HEK293 (cell line): ENCODE measurements around the gene IRAK4.

Experiments used
- CTCF ChIA-PET: fragments of 350-600 bp; formaldehyde crosslinking; extraction: SDS; loops from one replicate; lab custom pipeline; 2021; ENCODE audit warnings: antibody characterized with exemption; lab: Yijun Ruan, JAX
- POLR2A ChIA-PET: fragments of 300-600 bp; formaldehyde crosslinking; extraction: SDS; loops from one replicate; lab custom pipeline; 2020; ENCODE audit warnings: antibody characterized with exemption, inconsistent platforms; lab: Yijun Ruan, JAX
- H3K27ac ChIP-seq: fragments of 200-500 bp; sonication (Bioruptor generic); 2 replicates; pipeline ENCODE4 v1.5.1; 2014; ENCODE audit warnings: low read depth, low read length, control low read depth, inconsistent platforms; ENCODE audit errors: extremely low read depth
- H3K36me3 ChIP-seq, 2 experiments: fragments of 200-500 bp in 1 of 2; sonication (Bioruptor generic) in 1 of 2; 1 replicate in 1 of 2; 2 replicates in 1 of 2; pipeline ENCODE4 v1.5.1; 2014 to 2017; ENCODE audit warnings: inconsistent platforms in 2 of 2, low read length in 2 of 2; ENCODE audit not compliant: control insufficient read depth in 2 of 2, insufficient read depth in 1 of 2
- H3K4me1 ChIP-seq: fragments of 200-500 bp; sonication (Bioruptor generic); 2 replicates; pipeline ENCODE4 v1.5.1; 2014; ENCODE audit warnings: mild to moderate bottlenecking, low read length, inconsistent platforms; ENCODE audit not compliant: control insufficient read depth, insufficient read depth
- H3K4me3 ChIP-seq: 2 replicates; pipeline ENCODE4 v1.5.1; 2011; ENCODE audit warnings: low read depth, mild to moderate bottlenecking, control low read depth, low read length, moderate library complexity
- H3K9me3 ChIP-seq: fragments of 200-500 bp; sonication (Bioruptor generic); 2 replicates; pipeline ENCODE4 v1.5.1; 2014; ENCODE audit warnings: low read depth, low read length, inconsistent platforms; ENCODE audit not compliant: control insufficient read depth, insufficient read depth
- AEBP2 ChIP-seq: fragments of 450-650 bp; formaldehyde crosslinking; IDR thresholded peaks from 2 replicates; pipeline ENCODE4 v1.5.1; 2016; ENCODE audit warnings: missing biosample characterization, missing genetic modification characterization, borderline replicate concordance
- KLF10 ChIP-seq: fragments of 450-650 bp; IDR thresholded peaks from 2 replicates; pipeline ENCODE4 v1.5.1; 2018; ENCODE audit warnings: missing biosample characterization, mild to moderate bottlenecking, missing genetic modification characterization
- OSR2 ChIP-seq: fragments of 450-650 bp; formaldehyde crosslinking; IDR thresholded peaks from 2 replicates; pipeline ENCODE4 v1.5.1; 2016; ENCODE audit warnings: missing biosample characterization, missing genetic modification characterization
- PATZ1 ChIP-seq: fragments of 450-650 bp; formaldehyde crosslinking; IDR thresholded peaks from 2 replicates; pipeline ENCODE4 v1.5.1; 2016; ENCODE audit warnings: missing biosample characterization, missing genetic modification characterization
- PRDM2 ChIP-seq: fragments of 450-650 bp; formaldehyde crosslinking; IDR thresholded peaks from 2 replicates; pipeline ENCODE4 v1.5.1; 2016; ENCODE audit warnings: missing biosample characterization, missing genetic modification characterization, borderline replicate concordance
- TCF7L2 ChIP-seq: IDR thresholded peaks from 2 replicates; pipeline ENCODE4 v1.6.1; 2011; ENCODE audit warnings: low read depth, mild to moderate bottlenecking, inconsistent platforms, low read length, moderate library complexity, borderline replicate concordance
- ZBTB1 ChIP-seq: fragments of 450-650 bp; formaldehyde crosslinking; IDR thresholded peaks from 2 replicates; pipeline ENCODE4 v1.5.1; 2016; ENCODE audit warnings: missing biosample characterization, missing genetic modification characterization
- ZFP37 ChIP-seq: fragments of 450-650 bp; formaldehyde crosslinking; IDR thresholded peaks from 2 replicates; pipeline ENCODE4 v1.5.1; 2016; ENCODE audit warnings: missing biosample characterization, missing genetic modification characterization
- ZNF10 ChIP-seq: fragments of 450-650 bp; formaldehyde crosslinking; IDR thresholded peaks from 2 replicates; pipeline ENCODE4 v1.5.1; 2017; ENCODE audit warnings: missing biosample characterization, missing genetic modification characterization
- ZNF248 ChIP-seq: fragments of 450-650 bp; formaldehyde crosslinking; IDR thresholded peaks from 2 replicates; pipeline ENCODE4 v1.5.1; 2017; ENCODE audit warnings: missing biosample characterization, missing genetic modification characterization
- ZNF350 ChIP-seq: fragments of 450-650 bp; formaldehyde crosslinking; IDR thresholded peaks from 2 replicates; pipeline ENCODE4 v1.5.0; 2017; ENCODE audit warnings: missing biosample characterization, mild to moderate bottlenecking, missing genetic modification characterization
- ZNF398 ChIP-seq: fragments of 450-650 bp; formaldehyde crosslinking; IDR thresholded peaks from 2 replicates; pipeline ENCODE4 v1.5.1; 2017; ENCODE audit warnings: missing biosample characterization, missing genetic modification characterization
- ZNF433 ChIP-seq: fragments of 450-650 bp; formaldehyde crosslinking; IDR thresholded peaks from 2 replicates; pipeline ENCODE4 v1.5.1; 2016; ENCODE audit warnings: missing biosample characterization, missing genetic modification characterization, low read depth
- ZNF510 ChIP-seq: fragments of 450-650 bp; formaldehyde crosslinking; IDR thresholded peaks from 2 replicates; pipeline ENCODE4 v1.5.1; 2018; ENCODE audit warnings: mild to moderate bottlenecking, missing genetic modification characterization, missing biosample characterization; ENCODE audit not compliant: insufficient replicate concordance
- ZNF529 ChIP-seq: fragments of 450-650 bp; formaldehyde crosslinking; IDR thresholded peaks from 2 replicates; pipeline ENCODE4 v1.5.1; 2017; ENCODE audit warnings: missing genetic modification characterization, missing biosample characterization; ENCODE audit not compliant: insufficient replicate concordance
- ZNF664 ChIP-seq: fragments of 450-650 bp; formaldehyde crosslinking; IDR thresholded peaks from 2 replicates; pipeline ENCODE4 v1.5.1; 2016; ENCODE audit warnings: missing biosample characterization, missing genetic modification characterization
- ZNF704 ChIP-seq: fragments of 450-650 bp; formaldehyde crosslinking; IDR thresholded peaks from 2 replicates; pipeline ENCODE4 v1.5.1; 2016; ENCODE audit warnings: missing biosample characterization, missing genetic modification characterization
- ZNF747 ChIP-seq: fragments of 450-650 bp; formaldehyde crosslinking; IDR thresholded peaks from 2 replicates; pipeline ENCODE4 v1.5.1; 2016; ENCODE audit warnings: missing biosample characterization, missing genetic modification characterization
- ZNF843 ChIP-seq: fragments of 450-650 bp; formaldehyde crosslinking; IDR thresholded peaks from 2 replicates; pipeline ENCODE4 v1.5.1; 2016; ENCODE audit warnings: missing biosample characterization, missing genetic modification characterization

Gene IRAK4

GRCh38 chr12:43730283-43730682 lies 28.5 kb upstream of the IRAK4 start:
- no peak for TF ChIP-seq ZNF704 (tag by site-specific recombination)
- TF ChIP-seq OSR2, result no peak
- no peak for TF ChIP-seq AEBP2
- TF ChIP-seq ZFP37 (tag by site-specific recombination), result no peak
- TF ChIP-seq ZNF398 (tag by site-specific recombination), result no peak
- TF ChIP-seq KLF10, result no peak
- no peak for TF ChIP-seq ZNF350 (tag by site-specific recombination)
- TF ChIP-seq ZNF843 (tag by site-specific recombination), result no peak
- no peak for TF ChIP-seq ZNF248
- TF ChIP-seq ZNF747 (tag by site-specific recombination), result no peak
- TF ChIP-seq, all 188 proteins: peak for 0
- Histone ChIP-seq H3K4me1 (no peaks in the 10 kb centered on the region), H3K9me3 (no peaks in the 10 kb centered on the region), H3K36me3 (peaks cover 16 to 38% of the 10 kb centered on the region in 2 experiments; a peak in 2 of 3 replicates), H3K27ac (no peak overlapping the region), H3K4me3 (no peak overlapping the region)
- POLR2A ChIA-PET, result no interaction called here
- CTCF ChIA-PET, result interaction anchor here (0.6 to 1.6 kb wide), 3 partner anchors 285 to 381 kb away, joined by 3 to 6 read pairs (median 4); no protein-coding TSS in a partner anchor

GRCh38 chr12:43733687-43734086 lies 25.1 kb upstream of the IRAK4 start:
- H3K36me3 ChIP-seq, result peaks cover 22 to 56% of the 10 kb centered on the region in 2 experiments
- CTCF ChIA-PET, result no interaction called here
- TF ChIP-seq ZNF510 (tag by site-specific recombination) (no peak), ZNF664 (tag by site-specific recombination) (peak; percentile 68; the same call in 1 of the 2 replicates)
- TF ChIP-seq, all 188 proteins: peak for 1
- H3K9me3 ChIP-seq, result no peaks in the 10 kb centered on the region
- no peak overlapping the region for H3K4me3 ChIP-seq
- POLR2A ChIA-PET, result no interaction called here
- no peaks in the 10 kb centered on the region for H3K4me1 ChIP-seq
- H3K27ac ChIP-seq, result no peak overlapping the region

- Histone ChIP-seq H3K27ac (no peak overlapping the region), H3K4me1 (no peaks in the 10 kb centered on the region), H3K9me3 (no peaks in the 10 kb centered on the region), H3K4me3 (no peak overlapping the region), H3K36me3 (peaks cover 22 to 53% of the 10 kb centered on the region in 2 experiments)
- CTCF ChIA-PET, result interaction anchor here (0.9 to 1.3 kb wide), 2 partner anchors 21 to 146 kb away, joined by 3 read pairs; no protein-coding TSS in a partner anchor
- POLR2A ChIA-PET, result no interaction called here
- TF ChIP-seq ZBTB1 (tag by site-specific recombination) (no peak), PATZ1 (no peak), ZNF10 (tag by site-specific recombination) (no peak), PRDM2 (tag by site-specific recombination) (no peak), ZNF433 (no peak), ZNF529 (tag by site-specific recombination) (no peak), TCF7L2 (no peak)
These were observed 21.8 kb upstream of the IRAK4 start for GRCh38 chr12:43736927-43737440.
